HG03095 (cell line): ENCODE results near the gene ITGAD.
"Not testable (repeated sequence)": the region's sequence is repeated elsewhere in the genome, so short reads cannot be mapped to it uniquely, and the experiment has no call there.

Source experiments
- ATAC-seq: cut with Tn5 transposase; IDR thresholded peaks from one replicate; pipeline ENCODE4 v1.9.1; 2021; ENCODE audit warnings: moderate library complexity; ENCODE audit not compliant: unreplicated experiment

Gene ITGAD

DNA sequence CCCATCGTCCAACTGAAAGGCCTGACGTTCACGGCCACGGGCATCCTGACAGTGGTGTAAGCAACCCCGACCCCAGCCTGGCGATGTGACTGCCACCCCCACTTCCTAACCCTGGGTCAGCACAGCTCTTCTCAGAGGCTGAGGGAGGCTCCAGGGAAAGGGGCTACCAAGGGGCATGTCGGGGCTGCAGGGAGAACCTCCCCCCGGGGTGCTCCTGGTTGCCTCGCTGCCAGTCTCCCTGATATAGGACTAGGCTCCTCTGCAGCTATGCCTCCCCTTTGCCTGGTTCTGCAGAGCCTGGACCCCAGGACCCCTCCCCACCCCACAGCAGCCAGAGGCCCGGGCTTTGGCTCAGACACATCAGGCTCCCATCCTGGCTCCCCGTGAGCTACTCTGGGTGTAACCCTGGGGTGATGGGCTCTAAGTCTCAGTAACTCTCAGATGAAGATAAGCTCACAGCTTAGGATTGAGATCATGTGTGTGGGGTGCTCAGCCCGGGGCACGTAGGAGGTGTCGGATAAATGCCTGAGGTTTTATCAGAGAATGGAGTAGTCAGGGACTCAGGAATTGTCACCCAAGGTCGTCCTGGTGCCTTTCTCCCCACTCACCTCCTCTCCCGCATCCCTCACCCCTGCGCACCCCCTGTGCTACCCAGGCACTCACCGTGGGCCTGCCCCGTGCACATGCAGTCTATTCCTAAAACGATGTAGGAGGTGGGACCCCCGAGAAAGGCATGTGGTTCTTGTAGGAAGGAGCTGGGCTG is 10.6 kb downstream of the ITGAD start:
- ATAC-seq, result no peak

GRCh38 chr16:31404353-31405064 is 11.4 kb downstream of the ITGAD start:
- ATAC-seq, result no peak

GRCh38 chr16:31407406-31407805 is 14.3 kb downstream of the ITGAD start:
- no peak for ATAC-seq

- no peak for ATAC-seq
Observed at GRCh38 chr16:31409433-31409832, 16.3 kb downstream of the ITGAD start.

DNA sequence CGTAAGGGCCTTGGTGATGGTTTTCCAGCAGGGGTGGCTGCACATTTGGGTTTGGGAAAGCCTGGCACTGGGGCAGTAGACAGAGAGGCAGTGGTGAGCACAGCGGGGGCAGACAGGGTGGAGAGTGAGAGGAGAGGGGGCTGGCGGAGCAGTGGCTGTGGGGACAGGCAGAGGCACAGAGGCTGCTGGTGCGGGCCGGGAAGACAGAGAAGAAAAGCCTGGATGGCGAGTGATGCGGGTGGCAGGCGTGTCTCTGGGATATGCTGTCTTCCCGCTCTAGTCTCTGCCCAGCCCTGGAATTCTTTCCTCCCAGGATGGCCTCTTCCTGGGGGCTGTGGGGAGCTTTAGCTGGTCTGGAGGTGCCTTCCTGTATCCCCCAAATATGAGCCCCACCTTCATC is 16.9 kb downstream of the ITGAD start:
- no peak for ATAC-seq

DNA sequence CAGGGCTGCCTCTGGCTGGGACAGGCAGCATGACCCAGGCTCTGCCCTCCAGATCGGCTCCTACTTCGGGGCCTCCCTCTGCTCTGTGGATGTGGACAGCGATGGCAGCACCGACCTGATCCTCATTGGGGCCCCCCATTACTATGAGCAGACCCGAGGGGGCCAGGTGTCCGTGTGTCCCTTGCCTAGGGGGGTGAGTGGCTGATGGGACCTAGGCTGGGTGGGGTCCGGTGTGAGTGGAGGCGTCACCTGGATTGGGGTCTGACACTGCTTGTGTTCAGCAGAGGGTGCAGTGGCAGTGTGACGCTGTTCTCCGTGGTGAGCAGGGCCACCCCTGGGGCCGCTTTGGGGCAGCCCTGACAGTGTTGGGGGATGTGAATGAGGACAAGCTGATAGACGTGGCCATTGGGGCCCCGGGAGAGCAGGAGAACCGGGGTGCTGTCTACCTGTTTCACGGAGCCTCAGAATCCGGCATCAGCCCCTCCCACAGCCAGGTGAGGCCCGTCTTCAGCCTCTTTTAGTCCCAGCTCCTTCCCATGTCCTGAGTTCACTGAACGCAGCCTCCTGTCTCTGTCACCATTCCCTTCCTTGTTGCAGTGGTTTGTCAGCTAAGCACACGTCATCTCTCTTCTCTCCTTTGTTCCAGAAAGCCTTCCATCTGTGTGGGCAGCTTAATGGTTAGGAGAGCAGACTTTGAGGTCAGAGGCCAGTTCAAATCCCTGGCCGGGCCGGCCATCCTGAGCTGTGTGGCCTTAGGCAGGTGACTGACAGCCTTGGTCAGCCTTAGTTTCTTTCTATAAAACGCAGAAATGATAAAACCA is 18.1 kb downstream of the ITGAD start:
- ATAC-seq, result no peak

GRCh38 chr16:31412750-31413149 is 19.6 kb downstream of the ITGAD start:
- ATAC-seq, result no peak

- no peak for ATAC-seq
Observed at GRCh38 chr16:31413381-31413780, 20.2 kb downstream of the ITGAD start.

DNA sequence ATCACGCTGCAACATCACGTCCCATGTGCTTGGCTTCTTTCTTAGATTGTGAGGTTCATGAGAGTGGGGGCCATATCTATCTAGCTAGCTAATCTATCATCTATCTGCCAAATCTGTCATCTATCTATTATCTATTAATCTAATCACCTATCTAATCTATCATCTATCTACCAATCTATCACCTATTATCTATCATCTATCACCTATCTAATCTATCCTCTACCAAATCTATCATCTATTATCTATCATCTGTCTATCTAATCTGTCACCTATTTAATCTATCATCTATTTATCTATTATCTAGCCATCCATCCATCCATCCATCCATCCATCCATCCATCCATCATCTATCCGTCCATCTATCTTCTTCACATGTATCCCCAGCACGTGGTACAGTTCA is 20.8 kb downstream of the ITGAD start:
- no peak for ATAC-seq

DNA sequence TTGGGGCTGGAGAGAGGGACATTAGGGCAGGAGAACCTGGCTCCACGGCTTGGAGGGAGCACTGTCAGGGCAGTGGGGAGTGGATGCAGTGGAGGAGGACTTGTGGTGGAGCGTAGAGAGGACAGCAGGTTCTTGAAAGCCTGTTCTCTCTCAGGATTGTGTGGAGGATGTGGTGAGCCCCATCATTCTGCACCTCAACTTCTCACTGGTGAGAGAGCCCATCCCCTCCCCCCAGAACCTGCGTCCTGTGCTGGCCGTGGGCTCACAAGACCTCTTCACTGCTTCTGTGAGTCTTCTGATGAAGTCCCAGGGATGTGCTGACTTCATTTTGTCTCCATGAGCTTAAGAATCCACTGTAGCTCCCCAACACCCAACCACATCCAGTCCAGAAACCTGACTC is 21.6 kb downstream of the ITGAD start:
- ATAC-seq, result no peak

DNA sequence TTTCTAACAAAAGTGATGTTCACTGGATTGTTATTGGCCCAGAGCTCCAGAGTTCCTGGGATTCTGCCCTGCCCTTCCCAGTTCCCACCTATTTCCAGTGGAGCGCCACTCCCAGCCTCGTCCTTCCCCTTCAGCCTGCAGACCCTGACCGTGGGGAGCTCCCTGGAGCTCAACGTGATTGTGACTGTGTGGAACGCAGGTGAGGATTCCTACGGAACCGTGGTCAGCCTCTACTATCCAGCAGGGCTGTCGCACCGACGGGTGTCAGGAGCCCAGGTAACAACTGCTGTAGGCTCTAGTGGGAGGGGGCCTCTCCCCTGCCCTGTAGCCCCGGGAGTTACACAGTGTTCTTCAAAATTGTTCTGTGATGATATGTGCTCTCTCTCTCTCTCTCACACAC is 23.2 kb downstream of the ITGAD start:
- no peak for ATAC-seq

- not testable (repeated sequence) for ATAC-seq
Observed at GRCh38 chr16:31417036-31417435, 23.9 kb downstream of the ITGAD start.

GRCh38 chr16:31417916-31418315 is 24.8 kb downstream of the ITGAD start:
- no peak for ATAC-seq

DNA sequence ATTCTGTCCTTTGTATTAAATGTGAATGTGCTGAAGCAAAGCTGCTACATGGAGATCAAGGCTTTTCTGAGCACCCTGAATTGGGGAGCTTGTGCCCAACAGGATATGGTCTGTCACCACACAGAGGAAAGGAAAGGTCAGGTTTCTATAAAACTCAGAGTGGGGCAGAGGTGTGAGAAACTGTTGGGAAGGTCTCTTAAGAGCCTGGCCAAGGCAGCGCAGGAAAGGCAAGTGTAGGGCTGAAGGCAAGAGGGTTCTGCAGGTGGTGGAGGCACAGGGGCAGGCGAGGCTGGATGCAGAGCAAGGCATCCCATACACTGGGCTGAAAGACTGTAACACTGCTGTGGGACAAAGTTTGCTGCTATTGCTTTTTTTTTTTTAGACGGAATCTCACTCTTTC is 26.9 kb downstream of the ITGAD start:
- ATAC-seq, result no peak

DNA sequence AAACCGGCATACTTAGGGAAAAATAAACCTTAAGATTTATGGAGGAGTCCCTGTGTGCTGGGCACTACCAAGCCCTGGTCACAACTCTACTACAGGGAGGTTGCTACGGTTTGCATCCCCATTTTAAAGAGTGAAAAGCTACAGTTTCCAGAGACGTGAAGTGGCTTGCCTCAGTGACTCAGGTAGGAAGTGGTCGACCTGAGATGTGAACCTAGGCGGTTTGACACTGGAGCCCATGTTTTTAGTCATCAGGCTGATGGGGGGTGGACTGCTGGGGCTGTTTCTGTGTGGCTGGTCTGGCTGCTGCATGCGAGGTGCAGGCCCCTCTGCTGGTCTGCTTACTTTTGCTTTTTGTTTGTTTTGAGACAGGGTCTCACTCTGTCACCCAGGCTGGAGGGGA is 28.5 kb downstream of the ITGAD start:
- no peak for ATAC-seq

DNA sequence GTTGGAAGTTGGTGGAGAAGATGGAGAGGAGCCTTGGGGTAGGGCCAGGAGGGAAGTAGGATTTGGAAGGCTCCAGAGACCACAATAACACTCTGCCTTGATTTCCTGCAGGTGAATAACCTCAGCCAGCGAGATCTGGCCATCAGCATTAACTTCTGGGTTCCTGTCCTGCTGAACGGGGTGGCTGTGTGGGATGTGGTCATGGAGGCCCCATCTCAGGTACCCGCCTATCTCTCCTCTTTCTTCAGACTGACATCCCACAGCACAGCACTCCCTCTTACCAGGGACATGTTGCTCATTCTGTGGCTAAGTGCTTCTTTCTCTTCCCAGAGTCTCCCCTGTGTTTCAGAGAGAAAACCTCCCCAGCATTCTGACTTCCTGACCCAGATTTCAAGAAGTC is 30.1 kb downstream of the ITGAD start:
- ATAC-seq, result no peak

- no peak for ATAC-seq
Observed at GRCh38 chr16:31423801-31424200, 30.7 kb downstream of the ITGAD start.

DNA sequence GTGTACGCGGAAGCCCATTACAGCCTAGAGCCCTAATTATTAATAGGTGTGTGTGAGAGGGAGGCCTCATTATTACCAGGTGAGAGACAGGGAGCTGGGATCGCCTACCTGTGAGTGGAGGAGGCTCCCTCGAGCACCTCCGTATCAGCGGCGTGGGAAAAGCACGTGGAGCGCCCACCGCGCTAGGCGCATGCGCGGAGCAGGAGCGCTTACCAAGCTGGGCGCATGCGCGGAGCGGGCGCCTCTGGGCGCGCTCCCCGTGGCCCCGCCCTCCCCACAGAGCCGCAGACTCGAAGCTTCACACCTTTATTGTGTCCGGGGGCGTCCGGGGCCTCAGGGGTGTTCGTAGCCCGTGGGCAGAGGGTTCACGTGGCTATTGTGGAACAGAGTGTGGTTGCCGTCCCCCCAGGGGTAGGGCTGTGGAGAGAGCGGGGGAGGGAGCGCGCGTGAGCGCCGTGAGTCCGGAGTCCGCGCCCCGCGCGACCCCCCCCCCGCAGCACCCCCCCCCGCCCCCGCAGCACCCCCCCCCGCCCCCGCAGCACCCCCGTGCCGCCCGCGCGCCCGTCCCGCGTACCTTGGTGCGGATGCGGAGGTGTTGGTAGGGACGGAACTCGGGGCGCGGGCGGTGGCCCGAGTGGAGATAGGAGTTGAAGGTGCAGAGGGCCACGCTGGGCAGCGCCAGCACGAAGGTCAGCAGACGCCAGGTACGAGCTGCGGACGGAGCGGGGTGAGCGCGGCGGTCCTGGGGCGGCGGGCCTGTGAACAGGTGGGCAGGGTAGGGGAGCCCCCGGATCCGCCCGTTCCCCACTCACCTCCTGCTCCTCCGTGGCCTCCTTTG is 34.5 kb downstream of the ITGAD start:
- no peak for ATAC-seq

DNA sequence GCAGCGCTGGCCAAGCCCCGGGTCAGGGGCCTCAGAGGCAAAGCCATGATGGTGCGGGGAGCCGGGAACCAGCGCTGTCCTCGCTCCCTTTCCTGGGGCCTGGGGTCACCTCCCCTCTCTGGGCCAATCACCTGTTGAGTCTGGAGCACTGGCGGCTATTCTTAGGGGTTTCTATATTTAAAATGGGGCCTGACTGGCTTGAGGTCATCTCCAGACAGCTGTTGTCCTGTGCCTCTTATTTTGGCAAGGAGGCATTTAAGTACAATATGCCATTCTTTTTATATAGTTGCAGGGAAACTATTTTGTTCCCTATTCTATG is 35.1 kb downstream of the ITGAD start, which contains the start of gene COX6A2:
COX6A2 (minus strand) TSS at position 82 of the 319 bp plus-strand sequence; CDS start at position 47, 35 bp downstream.
- ATAC-seq, result no peak

- ATAC-seq, result no peak
Observed at GRCh38 chr16:31428638-31429247, 35.6 kb downstream of the ITGAD start.
